Osteoblast (primary cell): ENCODE data around the gene MEGF11. TPM values are rescaled to one million over a fixed set of nuclear protein-coding genes. Genes with fewer than 3 reads are reported as not detected.

Source experiments
- DNase-seq: peaks from one replicate; pipeline ENCODE4 v3.0.0; 2011; ENCODE audit warnings: low spot score, mixed read lengths; ENCODE audit not compliant: insufficient read length; ENCODE audit errors: missing footprints
- H2AFZ ChIP-seq: 2 replicates; pipeline ENCODE4 v1.6.0; 2011; ENCODE audit warnings: mild to moderate bottlenecking, low read length
- H3K27ac ChIP-seq: 2 replicates; pipeline ENCODE4 v1.5.1; 2011; ENCODE audit warnings: mild to moderate bottlenecking, low read depth, low read length, moderate library complexity
- H3K27me3 ChIP-seq: 2 replicates; pipeline ENCODE4 v1.6.0; 2012; ENCODE audit warnings: mild to moderate bottlenecking, control low read depth, inconsistent platforms, low read length, moderate library complexity; ENCODE audit not compliant: insufficient read depth
- H3K36me3 ChIP-seq: 2 replicates; pipeline ENCODE4 v1.5.1; 2011; ENCODE audit warnings: mild to moderate bottlenecking, low read length, control low read depth, moderate library complexity; ENCODE audit not compliant: insufficient read depth
- H3K4me1 ChIP-seq: 2 replicates; pipeline ENCODE4 v1.5.1; 2011; ENCODE audit warnings: mild to moderate bottlenecking, low read length, control low read depth, moderate library complexity; ENCODE audit not compliant: insufficient read depth
- H3K4me2 ChIP-seq: 2 replicates; pipeline ENCODE4 v1.6.0; 2011; ENCODE audit warnings: mild to moderate bottlenecking, low read length; ENCODE audit not compliant: insufficient read depth
- H3K4me3 ChIP-seq: fragments of 200-600 bp; sonication (generic); 3 replicates; pipeline ENCODE4 v1.5.1; 2012; ENCODE audit warnings: mild to moderate bottlenecking, low read length, inconsistent platforms; ENCODE audit not compliant: insufficient read depth
- H3K79me2 ChIP-seq: 2 replicates; pipeline ENCODE4 v1.6.0; 2012; ENCODE audit warnings: mild to moderate bottlenecking, low read length, control low read depth, inconsistent platforms; ENCODE audit not compliant: insufficient read depth
- H3K9me3 ChIP-seq: 2 replicates; pipeline ENCODE4 v1.5.1; 2011; ENCODE audit warnings: low read depth, low read length, control low read depth
- H4K20me1 ChIP-seq: 2 replicates; pipeline ENCODE4 v1.6.0; 2012; ENCODE audit warnings: mild to moderate bottlenecking, low read length, control low read depth; ENCODE audit not compliant: insufficient read depth
- total RNA-seq: library from RNA; depleted of rRNA; stranded (reverse); fragments of >200 nt; gene quantifications from 2 replicates; pipeline ENCODE4 v1.2.3, GENCODE V29; 2012
- TF ChIP-seq, protein P1 (sequence below): IDR thresholded peaks from 2 replicates; pipeline ENCODE4 v1.5.1; 2011; ENCODE audit warnings: mild to moderate bottlenecking, low read depth, low read length, moderate library complexity; ENCODE audit errors: extremely low read depth

Gene MEGF11
- total RNA-seq, 1 donor, result not detected

DNA sequence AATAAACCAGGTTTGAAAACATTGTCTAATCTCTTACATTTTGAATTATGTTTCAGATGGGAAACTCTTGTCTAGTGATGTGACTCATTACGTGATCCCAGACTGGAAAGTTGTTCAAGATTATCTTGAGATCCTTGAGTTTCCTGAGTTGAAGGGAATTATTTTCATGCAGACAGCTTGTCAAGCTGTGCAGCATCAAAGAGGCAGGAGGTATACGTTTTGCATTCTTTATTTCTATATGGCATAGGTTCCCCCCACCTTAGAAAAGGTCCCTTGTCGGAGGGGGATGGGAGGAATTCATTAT is 41.3 kb upstream of the MEGF11 start:
- peak overlapping the region; percentile 64 for H3K27ac ChIP-seq
- TF ChIP-seq, protein P1, sequence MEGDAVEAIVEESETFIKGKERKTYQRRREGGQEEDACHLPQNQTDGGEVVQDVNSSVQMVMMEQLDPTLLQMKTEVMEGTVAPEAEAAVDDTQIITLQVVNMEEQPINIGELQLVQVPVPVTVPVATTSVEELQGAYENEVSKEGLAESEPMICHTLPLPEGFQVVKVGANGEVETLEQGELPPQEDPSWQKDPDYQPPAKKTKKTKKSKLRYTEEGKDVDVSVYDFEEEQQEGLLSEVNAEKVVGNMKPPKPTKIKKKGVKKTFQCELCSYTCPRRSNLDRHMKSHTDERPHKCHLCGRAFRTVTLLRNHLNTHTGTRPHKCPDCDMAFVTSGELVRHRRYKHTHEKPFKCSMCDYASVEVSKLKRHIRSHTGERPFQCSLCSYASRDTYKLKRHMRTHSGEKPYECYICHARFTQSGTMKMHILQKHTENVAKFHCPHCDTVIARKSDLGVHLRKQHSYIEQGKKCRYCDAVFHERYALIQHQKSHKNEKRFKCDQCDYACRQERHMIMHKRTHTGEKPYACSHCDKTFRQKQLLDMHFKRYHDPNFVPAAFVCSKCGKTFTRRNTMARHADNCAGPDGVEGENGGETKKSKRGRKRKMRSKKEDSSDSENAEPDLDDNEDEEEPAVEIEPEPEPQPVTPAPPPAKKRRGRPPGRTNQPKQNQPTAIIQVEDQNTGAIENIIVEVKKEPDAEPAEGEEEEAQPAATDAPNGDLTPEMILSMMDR, result no peak

DNA sequence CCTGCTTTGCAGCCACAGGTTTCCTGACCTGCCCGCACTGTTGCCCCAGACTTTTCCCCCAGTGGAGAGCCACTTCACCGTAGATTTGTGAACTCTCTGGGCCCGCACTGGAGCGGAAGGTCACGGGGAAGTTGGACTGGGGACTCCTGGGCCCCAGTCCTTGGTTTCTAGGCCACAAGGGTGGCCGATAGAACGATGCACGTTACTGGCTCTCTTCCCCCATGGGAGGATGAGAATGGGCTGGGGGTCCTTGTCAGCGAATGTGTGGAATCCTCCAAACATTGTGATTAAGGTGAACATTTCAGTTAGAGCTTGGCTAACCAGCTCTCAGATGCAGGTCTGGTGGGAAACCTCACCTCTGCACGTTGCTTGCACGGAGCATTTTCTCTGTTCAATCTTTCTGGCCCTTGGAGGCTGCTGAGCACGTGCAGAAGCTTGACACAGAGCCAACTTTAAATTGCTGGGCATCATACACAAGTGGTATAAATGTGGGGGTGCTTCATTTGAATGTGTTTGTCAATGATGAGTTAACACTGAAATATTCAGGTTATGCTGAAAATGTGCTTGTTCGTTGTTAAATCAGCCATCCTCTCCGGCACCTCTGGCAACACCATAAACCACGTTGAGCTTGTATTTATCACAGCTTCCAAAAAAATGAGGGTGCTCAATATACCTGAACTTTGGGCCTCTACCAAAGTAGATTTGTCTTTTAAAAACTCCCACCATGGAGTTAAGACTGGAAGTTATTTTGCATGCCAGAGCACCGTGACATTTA is 40.8 kb upstream of the MEGF11 start:
- Histone ChIP-seq H3K36me3 (peaks cover 4% of the 10 kb centered on the region), H3K79me2 (peaks cover 18% of the 10 kb centered on the region), H3K27ac (peak overlapping the region; percentile 64), H3K4me2 (peak overlapping the region; percentile 87), H3K27me3 (no peaks in the 10 kb centered on the region), H2AFZ (peak overlapping the region; percentile 75), H4K20me1 (no peaks in the 10 kb centered on the region), H3K9me3 (no peaks in the 10 kb centered on the region), H3K4me1 (peaks cover 24% of the 10 kb centered on the region), H3K4me3 (peak overlapping the region; percentile 75)
- peak; percentile 90 for DNase-seq
- TF ChIP-seq, protein P1, result no peak

More for the DNA sequence above, 41.3 kb upstream of the MEGF11 start:
- Histone ChIP-seq H3K36me3 (peaks cover 4% of the 10 kb centered on the region), H3K4me3 (peak overlapping the region; percentile 75), H3K4me2 (peak overlapping the region; percentile 87), H2AFZ (no peak overlapping the region), H4K20me1 (no peaks in the 10 kb centered on the region), H3K27me3 (no peaks in the 10 kb centered on the region), H3K79me2 (peaks cover 18% of the 10 kb centered on the region), H3K9me3 (no peaks in the 10 kb centered on the region), H3K4me1 (peaks cover 24% of the 10 kb centered on the region)
- DNase-seq, result peak; percentile 78

- Histone ChIP-seq H3K4me2 (peak within 1 kb of the TSS; percentile 87), H3K27me3 (no peaks in the 10 kb centered on the region), H4K20me1 (no peaks in the 10 kb centered on the region), H3K9me3 (no peaks in the 10 kb centered on the region), H3K36me3 (peaks cover 4% of the 10 kb centered on the region), H3K79me2 (peaks cover 18% of the 10 kb centered on the region), H3K4me1 (peaks cover 24% of the 10 kb centered on the region), H3K27ac (peak within 1 kb of the TSS; percentile 64), H2AFZ (peak within 1 kb of the TSS; percentile 95), H3K4me3 (peak within 1 kb of the TSS; percentile 75)
- TF ChIP-seq, protein P1, result no peak
- DNase-seq, result peak; percentile 94
These were observed 40.0 kb upstream of the MEGF11 start, which contains the start of gene DIS3L for GRCh38 chr15:66293419-66294156. DIS3L (plus strand) TSS chr15:66293568; CDS start chr15:66293597, 29 bp downstream.
